ENCODE measurements around the gene COTL1.

The COTL1 gene

GRCh38 chr16:84614073-84614459 is 3.8 kb downstream of the COTL1 start:
- DNase-seq, result no peak

DNA sequence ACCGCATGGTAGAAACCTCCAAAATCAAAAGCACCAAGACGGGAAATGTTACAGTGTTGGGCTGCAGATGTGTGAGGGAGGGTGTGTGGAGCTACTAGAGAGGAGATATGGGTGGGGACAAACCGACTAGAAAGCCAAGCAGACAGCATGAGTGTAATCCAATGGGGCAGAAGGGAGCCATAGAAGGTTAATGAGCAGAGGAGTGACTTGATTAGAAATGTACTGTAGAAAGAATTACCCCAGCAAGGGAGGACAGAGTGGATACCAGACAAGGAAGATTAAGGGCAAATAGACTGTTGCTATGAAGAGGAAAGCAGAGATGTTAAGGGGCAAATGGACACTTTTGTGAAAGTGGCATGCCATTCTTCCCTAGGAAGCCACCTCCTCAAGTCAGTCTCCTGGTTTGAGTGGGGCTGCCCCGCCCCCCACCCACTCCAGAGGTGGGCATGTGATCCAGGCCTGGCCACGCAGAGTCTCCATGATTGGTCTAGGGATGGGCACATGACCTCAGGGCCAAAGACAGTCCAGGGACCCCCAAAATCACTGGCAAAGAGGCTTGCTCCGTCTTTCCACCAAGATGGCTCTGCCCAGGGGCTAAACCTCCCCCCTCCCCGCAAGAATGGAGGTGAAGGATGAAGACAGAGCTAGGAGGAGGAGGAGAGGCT is 4.3 kb downstream of the COTL1 start:
- no peak for DNase-seq

GRCh38 chr16:84612686-84613085 is 5.2 kb downstream of the COTL1 start:
- no peak for DNase-seq

DNA sequence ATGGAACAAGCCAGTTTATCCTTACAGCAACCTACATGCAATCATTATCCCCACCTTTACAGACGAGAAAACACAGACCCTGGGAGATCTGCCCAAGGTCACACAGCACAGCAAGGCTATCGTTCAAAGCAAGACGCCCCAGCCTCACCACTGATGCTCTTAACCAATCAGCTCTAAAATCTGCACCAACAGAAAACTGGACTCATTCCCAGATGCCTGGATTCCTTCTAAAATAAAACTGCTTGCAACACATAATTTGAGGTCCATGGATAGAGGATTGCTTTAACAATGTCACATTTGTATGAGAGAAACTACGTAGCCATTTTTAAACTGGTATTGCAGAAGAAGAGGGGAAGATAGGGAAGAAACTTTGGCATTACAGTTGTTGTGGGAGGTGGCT is 6.8 kb downstream of the COTL1 start:
- no peak for DNase-seq

DNA sequence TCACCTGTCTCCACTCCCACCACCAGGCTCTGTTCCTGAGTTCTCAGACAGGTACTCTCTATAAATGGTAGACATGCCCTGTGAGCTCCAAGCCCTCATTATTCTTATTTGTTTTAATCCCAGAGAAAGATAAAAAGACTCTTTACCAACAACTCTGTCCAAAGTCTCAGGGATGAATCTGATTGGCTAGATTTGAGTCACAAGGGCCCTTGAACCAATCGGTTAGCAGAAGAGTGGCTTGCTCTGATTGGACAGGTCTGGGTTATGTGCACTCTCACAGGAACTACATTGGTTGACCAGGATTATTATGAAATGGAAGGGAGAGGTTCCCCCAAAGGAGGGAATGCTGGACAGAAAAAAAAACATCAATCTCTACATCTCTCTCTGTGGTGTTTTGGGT is 7.5 kb downstream of the COTL1 start:
- no peak for DNase-seq

- no peak for DNase-seq
Measured at GRCh38 chr16:84609563-84610177, 8.2 kb downstream of the COTL1 start.

- peak in 1 of 5 donors; percentile 82 for DNase-seq
Measured at GRCh38 chr16:84608282-84608681, 9.6 kb downstream of the COTL1 start.

GRCh38 chr16:84607694-84608093 is 10.2 kb downstream of the COTL1 start:
- peak in 1 of 5 donors; percentile 79 for DNase-seq

DNA sequence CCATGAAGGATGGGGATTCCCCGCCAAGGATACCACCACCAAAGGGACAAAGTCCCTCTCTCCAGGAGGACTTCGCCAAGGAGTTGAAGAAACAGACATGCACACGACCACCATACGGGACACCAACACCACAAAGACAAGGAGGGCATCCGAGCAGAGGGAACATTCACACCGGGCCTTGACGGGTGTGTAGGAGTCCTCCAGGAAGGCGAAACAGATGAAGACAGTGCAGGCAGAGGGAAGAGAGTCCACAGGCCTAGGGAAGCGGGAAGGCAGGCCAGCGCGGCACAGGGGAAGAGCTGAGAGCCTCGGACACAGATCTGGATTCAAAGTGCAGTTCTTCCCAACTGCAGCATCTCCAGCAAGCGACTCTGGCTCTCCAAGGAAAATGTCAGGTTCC is 10.8 kb downstream of the COTL1 start:
- DNase-seq, result no peak

GRCh38 chr16:84606081-84606875 is 11.6 kb downstream of the COTL1 start:
- DNase-seq, result peak in 1 of 5 donors; percentile 74

- no peak for DNase-seq
Measured at GRCh38 chr16:84605339-84605848, 12.5 kb downstream of the COTL1 start.

DNA sequence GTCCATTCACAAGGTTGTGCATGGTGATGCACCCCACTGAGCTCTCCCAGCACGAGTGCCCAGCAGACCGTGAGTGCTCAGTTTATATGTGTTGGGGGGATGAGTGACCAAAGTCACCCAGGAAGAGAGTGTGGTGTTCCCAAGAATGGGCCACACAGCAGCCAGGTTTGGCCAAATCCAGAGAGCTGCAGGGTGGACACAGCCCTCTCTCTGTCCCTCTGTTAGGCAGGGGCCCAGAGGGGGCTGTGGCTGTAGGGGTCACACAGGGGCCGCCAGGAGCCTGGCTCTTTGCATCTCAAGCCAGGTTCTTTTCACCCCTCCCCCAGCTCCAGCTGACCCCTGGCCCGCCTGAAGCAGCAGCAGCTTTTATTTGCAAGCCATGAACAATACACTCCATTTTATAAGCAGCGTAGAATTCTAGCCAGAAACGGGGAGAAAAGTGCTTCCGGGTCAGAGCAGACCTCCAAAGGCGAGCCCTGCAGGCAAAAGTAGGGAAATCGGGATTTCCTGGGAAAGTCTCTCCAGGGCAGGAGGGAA is 13.3 kb downstream of the COTL1 start:
- DNase-seq, result no peak

- DNase-seq, result no peak
Measured at GRCh38 chr16:84603940-84604339, 13.9 kb downstream of the COTL1 start.

GRCh38 chr16:84603140-84603816 is 14.6 kb downstream of the COTL1 start:
- DNase-seq, result peak in 1 of 5 donors; percentile 26

GRCh38 chr16:84600343-84601229 is 17.3 kb downstream of the COTL1 start:
- peak in 1 of 5 donors; percentile 86 for DNase-seq

DNA sequence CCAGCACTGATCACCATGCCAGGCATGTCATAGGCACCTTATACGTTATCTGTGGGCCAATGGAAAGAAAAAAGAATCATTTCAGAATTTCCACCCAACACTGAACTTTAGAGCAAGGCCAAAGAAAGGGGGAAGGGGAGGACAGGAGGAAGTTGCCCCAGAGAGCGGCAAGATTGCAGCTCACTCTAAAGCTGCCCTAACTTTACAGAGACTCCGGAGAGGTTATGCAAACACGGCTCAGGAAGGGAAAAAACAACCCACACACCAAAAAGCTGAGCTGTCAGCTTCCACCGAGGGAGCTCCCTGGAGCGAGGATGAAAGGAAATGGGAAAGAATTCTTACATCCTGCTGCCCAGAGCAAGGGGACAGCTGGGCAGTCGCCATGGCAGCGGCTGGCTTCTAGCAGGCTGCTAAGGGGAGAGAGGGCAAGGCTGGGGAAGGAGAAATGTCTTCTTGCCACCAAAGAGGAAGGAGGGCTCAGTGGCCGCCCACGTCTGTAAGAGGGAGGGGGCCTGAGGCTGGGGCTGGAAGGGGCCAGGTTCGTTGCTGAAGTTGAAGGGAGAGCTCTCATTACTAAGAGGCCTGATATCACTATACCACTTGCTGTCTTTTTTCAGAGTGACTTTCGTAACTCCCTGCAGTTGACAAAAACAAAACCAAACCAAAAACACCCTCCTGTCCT is 18.2 kb downstream of the COTL1 start:
- peak in 1 of 5 donors; percentile 67 for DNase-seq

DNA sequence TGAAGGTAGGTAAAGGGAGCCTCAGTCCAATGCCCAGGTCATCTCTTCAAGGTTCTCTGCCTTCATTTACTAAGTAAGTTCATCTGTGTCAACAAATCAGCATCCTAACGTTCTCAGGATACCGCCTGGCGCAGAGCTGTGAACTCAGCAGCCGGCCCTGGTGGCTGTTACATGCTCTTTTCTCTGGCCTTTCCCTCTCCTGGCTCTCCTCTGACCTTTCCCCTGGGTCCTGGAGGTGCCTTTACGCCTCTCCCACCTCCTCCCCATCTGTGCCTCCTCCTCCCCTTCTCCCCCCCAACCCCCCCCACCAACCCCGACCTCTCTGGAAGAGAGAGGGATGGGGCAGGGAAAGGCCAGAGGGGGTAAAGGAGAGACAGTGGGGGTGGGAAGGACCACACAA is 19.5 kb downstream of the COTL1 start:
- DNase-seq, result no peak

DNA sequence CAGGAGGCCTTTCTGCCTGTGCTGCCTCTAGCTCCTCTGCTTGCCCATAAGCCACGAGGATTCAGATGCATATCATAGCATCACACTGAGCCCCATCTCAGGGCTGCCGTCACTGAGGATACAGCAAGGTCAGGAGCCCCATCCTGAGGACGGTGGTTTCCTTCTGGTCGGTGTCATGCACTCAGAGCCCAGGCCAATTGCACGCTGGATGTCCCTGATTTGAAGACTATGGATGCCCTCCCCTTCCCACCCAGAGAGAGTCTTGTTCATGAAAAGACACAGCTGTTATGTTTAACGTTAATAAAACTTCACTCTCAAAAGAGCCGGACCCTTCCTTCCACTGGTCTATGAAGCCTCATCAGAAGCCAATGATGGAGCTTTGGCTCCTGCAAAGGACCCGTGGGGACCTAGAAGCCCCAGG is 19.9 kb downstream of the COTL1 start:
- peak in 1 of 5 donors; percentile 72 for DNase-seq

DNA sequence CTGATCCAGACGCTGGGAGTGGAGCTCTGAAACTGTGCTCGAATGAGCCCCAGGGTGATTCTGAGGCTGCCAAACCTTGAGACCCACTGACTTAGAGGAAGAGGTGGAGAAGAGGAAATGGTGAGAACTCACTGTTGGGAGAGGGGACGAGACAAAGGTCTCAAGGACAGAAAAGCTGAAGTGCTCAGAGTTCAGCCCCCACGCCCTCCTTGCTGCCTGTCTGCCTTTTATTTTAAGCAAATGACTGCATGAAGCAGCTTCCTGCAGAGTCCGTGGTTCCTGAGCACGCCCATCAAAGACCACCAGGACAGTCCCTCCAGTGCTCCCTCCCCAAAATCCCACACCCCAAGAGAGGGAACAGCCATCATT is 20.4 kb downstream of the COTL1 start:
- no peak for DNase-seq

GRCh38 chr16:84596801-84597527 is 20.9 kb downstream of the COTL1 start:
- DNase-seq, result no peak
